ENCODE measurements around the gene KIF4A. TPM values are rescaled to one million over a fixed set of nuclear protein-coding genes. Genes with fewer than 3 reads are reported as not detected.
A peak's percentile ranks its signal among the peaks of the same experiment; 100 is the strongest.

KIF4A gene
- total RNA-seq, 1 experiment from 2014 or later = 18.2 TPM

DNA sequence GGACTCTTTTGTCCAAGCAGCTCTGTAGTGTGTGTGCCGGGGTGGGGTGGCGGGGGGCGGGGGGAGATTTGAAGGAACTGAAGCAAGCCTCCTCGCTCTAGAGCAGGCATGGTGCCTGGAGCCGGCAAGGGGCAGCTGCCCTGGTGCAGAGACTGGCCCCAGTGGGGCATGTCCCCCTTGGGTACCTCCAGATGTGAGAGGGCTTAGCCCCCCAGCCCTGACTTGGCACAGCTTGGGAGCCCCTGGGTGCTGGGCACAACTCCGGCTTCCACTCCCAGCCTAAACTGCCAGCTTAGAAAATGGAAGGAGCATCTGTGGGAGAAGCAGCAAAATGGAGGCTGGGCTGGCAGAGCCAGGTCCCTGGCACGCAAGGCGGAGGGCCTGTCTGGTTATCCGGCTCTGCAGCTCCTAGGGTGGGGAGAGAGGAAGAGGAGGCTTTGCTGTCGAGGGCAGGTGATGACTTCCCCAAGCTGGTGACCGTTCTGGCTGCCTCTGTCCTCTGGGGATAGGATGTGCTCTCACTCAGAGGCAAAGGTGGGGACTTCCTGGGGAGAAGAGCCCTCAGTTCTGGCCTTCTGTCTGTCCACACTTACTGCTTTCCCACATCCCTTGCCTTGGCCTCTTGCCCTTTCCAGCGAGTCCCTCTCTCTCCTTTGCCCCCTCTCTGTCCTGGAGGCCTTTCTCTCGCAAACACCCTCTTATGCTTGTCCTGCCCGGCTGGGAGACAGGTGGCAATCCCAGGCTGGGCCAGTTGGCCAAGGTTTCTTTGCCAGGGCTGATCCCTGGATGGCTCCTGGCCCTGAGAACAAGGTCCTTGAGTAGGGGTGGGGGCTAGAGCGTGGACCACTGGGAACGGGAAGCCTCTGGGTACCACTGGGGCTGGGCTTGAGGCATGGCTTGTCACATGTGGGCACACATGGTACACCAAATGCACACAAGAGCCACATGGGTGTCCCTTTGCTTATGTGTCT lies 156.8 kb downstream of the KIF4A start:
- no peak for DNase-seq (ENCODE audit: low read depth, low spot score)
- in situ Hi-C loops (cut with HindIII; ENCODE audit: low pct_unique_long_range_greater_than_20kb, low sequenced_read_pairs) = no loop called here

DNA sequence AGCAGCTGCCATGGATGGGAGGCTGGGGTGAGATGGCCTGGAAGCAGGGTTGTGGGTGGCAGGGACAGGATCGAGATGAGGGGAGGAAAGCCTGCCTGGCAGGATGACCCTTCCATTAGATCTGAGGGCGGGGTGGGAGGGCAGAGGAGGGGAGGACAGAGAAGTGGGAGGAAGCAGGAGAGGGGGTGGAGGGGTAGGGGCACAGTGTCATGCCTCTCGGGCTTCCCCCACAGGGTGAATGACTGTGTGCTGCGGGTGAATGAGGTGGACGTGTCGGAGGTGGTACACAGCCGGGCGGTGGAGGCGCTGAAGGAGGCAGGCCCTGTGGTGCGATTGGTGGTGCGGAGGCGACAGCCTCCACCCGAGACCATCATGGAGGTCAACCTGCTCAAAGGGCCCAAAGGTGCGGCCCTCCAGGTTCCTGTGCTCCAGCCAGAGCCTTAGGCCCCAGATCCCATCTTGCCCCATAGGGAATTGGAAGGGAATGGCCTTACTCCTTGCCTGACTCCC lies 159.6 kb downstream of the KIF4A start:
- in situ Hi-C loops (cut with HindIII; ENCODE audit: low pct_unique_long_range_greater_than_20kb, low sequenced_read_pairs) = no loop called here
- DNase-seq (ENCODE audit: low read depth, low spot score) = no peak

DNA sequence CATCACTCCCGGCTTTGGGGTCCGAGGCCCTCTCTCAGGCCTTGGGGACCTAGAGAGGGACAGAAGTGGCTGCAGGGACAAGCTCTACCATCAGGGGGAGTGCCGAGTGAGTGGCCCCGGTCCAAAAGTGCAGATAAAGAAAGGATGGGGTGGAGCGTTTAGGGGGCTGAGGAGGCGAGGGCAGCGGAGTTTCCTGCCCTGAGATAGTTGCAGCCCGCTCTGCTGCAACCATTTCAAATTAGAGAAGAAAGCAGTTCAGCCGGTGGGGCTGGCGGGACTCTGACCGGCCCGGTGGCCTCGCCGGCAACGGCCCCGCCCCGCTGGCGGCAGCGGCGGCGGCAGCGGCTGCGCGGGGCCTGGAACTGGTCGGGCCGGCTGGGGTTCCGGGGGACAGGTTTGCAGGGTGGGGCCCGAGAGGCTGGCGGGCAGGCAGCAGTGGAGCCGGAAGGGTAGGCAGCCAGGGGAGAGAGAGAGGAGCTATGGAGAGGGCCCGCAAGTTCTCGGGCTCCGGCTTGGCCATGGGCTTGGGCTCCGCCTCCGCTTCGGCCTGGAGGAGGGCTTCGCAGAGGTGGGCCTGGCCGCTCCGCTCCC lies 162.3 kb downstream of the KIF4A start:
- peak; percentile 40 for DNase-seq (ENCODE audit: low read depth, low spot score)
- in situ Hi-C loops (cut with HindIII; ENCODE audit: low pct_unique_long_range_greater_than_20kb, low sequenced_read_pairs) = no loop called here

DNA sequence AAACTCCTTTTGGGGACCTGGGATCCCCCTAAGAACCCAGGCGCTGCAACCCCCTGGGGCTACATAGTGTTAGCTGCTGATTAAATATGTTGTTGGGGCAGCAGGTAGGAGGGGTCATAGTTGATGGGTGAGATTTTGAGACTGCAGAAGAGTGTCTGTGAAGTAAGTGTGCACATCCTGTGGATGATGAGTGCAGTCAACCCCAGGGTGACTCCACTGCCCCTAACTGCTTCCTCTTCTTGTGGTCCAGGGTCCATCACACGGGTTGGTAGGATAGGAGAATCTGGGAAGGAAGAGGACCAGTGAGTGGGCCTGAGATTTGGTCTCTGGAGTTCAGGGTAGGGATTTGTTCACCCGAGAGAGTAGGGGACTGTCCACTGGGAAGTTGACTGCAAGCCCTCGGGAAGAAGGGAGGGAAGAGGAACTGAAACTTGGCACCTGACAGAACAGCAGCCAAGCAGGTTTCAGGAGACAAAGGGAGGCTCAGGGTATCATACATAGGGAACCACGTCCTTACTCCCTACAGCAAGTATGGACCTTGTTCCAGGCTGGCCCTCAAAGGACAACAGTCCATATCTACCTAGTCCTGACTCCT lies 163.2 kb downstream of the KIF4A start:
- DNase-seq (ENCODE audit: low read depth, low spot score) = no peak
- in situ Hi-C loops (cut with HindIII; ENCODE audit: low pct_unique_long_range_greater_than_20kb, low sequenced_read_pairs) = no loop called here

DNA sequence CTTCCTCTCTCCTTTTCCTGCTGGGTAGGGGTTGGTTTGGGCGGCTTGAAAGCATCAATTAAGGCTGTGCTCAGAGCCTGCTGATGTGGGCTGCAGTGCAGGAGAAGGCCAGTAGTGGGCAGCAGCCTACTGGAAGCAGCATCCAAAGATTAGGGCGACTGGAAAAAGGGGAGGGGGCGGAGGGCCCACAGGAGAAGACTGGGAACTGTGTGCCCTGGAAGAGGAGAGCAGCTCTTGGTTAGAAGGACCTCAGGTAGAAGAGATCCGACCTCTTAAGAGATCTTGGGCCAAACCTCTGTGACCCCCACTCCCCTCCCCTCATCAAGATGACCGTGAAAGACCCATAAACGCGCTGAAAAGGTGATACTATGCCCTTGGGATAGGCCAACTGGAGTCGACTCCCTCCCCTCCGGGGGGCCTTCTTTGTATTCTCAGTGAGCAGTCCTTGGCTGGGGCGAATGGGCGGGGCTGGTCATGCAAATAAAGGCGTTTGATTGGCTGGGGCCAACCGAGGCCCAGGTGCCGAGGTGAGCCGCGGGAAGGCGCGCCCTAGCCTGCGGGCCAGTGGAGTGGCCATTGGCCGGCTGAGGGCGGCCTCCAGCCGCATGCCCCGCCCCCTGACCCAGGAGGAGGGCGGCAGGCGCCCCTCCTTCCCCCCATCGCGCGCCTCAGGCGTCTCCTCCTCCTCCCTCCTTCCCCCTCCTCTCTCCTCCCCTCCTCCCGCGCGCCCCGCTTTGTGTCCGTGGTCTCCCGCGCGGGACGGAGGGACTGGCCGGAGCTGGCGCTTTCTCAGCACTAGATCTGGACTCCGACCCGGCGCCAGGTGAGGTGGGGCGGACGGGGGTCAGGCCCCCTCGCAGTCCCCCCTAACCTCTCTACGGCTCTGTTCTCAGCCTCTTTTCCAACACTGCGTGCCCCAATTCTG lies 164.8 kb downstream of the KIF4A start:
- peak; percentile 51 for DNase-seq (ENCODE audit: low read depth, low spot score)

DNA sequence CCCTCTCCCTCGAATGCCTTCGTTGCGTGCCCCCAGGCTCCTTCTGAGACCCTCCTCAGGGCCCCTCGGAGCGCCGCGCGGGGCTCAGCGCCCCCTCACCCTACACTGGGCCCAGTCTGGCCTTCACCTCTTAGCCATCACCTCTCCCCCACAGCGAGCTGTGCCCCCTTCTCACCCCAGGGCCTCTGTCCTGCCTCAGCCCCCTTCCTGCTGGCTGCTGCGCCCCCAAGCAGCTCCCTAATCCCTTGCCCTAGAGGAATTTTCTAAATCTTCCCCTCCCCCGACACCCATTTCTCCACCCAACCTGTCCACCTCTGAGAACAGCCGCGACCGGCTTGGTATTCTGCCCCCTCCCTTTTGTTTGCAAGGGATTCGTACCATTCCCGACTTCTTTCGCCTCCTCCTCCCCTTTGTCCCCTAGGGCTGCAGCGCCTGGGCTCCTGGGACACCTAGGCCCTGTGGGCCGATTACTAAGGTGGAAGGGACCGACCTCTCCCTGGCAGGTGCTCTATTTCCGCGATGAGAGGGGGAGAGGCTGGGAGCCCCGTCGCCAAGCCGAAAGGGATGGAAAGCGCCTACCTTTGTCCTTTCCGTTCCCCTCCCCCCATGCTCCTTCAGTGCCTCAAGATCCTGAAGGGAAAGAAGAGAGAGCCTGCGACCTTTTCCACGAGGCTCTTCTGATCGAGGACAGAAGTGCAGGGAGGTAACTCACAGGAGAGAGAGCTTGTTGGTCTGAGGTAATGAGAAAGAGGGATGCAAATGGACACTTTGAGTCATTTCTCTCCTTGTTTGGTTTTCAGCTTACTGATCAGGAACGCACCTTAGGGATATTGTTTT lies 165.7 kb downstream of the KIF4A start:
- in situ Hi-C loops (cut with HindIII; ENCODE audit: low pct_unique_long_range_greater_than_20kb, low sequenced_read_pairs) = no loop called here

More for the DNA sequence above, 164.8 kb downstream of the KIF4A start:
- in situ Hi-C loops (cut with HindIII; ENCODE audit: low pct_unique_long_range_greater_than_20kb, low sequenced_read_pairs) = no loop called here

DNA sequence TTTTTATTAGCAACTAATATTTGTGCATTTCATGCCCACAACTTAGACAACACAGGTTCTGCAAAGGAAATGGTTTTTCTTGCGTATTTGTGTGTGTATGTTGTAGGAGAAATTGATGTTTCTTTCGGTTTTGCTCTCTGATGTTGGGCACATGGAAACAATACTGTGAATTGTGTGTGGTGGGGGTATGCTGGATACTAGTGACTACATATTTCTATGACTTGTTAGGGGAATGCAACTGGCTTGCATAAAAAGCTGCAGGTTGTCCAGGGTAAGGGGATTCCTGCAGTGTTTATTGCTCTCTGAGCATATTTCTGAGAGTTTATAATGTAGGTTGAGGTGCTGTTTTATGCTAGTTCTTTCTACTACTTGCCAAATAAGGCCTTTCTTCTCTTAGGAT lies 166.4 kb downstream of the KIF4A start:
- DNase-seq (ENCODE audit: low read depth, low spot score) = no peak
- in situ Hi-C loops (cut with HindIII; ENCODE audit: low pct_unique_long_range_greater_than_20kb, low sequenced_read_pairs) = no loop called here

More for the DNA sequence above, 165.7 kb downstream of the KIF4A start:
- DNase-seq (ENCODE audit: low read depth, low spot score) = no peak

DNA sequence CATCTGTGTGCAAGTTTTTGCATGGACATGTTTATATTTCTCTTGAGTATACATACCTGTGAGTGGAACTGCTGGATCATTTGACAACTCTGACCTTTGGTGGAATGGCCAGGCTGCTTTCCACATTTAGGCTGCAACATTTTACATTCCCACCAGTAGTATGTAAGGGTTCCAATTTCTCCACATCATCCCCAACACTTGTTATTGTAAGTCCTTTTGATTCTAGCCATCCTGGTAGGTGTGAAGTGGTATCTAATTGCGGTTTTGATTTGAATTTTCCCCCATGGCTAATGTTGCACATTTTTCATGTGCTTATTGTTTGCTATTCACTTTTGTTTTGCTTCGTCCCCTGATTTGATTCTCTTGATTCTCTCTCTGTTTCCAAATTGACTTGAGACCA lies 171.1 kb downstream of the KIF4A start:
- in situ Hi-C loops (cut with HindIII; ENCODE audit: low pct_unique_long_range_greater_than_20kb, low sequenced_read_pairs) = no loop called here
- DNase-seq (ENCODE audit: low read depth, low spot score) = no peak

DNA sequence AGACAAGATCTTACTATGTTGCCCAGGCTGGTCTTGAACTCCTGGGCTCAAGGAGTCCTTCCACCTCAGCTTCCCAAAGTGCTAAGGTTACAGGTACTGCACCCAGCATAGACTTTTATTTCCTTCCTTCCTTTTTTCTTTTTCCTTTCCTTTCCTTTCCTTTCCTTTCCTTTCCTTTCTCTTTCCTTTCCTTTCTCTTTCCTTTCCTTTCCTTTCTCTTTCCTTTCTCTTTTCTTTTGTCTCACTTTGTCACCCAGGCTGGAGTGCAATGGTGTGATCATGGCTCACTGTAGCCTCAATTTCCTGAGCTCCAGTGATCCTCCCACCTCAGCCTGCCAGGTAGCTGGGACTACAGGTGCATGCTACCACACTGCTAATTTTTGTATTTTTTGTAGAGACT lies 174.1 kb downstream of the KIF4A start:
- in situ Hi-C loops (cut with HindIII; ENCODE audit: low pct_unique_long_range_greater_than_20kb, low sequenced_read_pairs) = no loop called here
- no peak for DNase-seq (ENCODE audit: low read depth, low spot score)

- in situ Hi-C loops (cut with HindIII; ENCODE audit: low pct_unique_long_range_greater_than_20kb, low sequenced_read_pairs) = no loop called here
- no peak for DNase-seq (ENCODE audit: low read depth, low spot score)
Observed at GRCh38 chrX:70466968-70467367, 177.1 kb downstream of the KIF4A start.

DNA sequence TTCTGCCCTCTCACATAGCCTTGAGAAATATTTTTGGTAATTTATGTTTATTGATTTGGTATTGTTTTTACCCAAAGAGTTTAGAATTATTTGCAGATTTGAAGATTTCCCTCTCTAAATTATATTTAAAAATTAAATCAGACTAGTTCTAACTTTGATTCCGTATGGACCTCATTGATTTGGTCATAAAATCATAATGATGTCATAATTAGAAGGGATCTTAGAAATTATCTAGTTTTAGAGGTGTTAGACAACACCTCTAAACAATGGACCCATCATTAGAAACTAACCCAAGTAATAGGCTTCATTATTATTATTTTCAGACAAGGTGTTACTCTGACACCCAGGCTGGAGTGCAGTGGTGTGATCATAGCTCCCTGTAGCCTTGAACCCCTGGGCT lies 178.8 kb downstream of the KIF4A start:
- no peak for DNase-seq (ENCODE audit: low read depth, low spot score)
- in situ Hi-C loops (cut with HindIII; ENCODE audit: low pct_unique_long_range_greater_than_20kb, low sequenced_read_pairs) = no loop called here

Small RNA genes lying within 50 kb of the gene (small RNA-seq; reads per million reads assigned to genes)
- 0 to 0.14 reads per million in 2 experiments for gene RNA5SP507
- gene RNU4-81P = 0 reads per million in 2 experiments
- 0 to 1.4 reads per million in 2 experiments for gene RNY4P23

Other genes with a start within 250 kb of the KIF4A start
- gene AWAT2, start 240.2 kb upstream of the KIF4A start, total RNA-seq (2014; rRNA removed; shearing (Covaris generic)) = not detected in 2 replicates
- not detected in 2 replicates for gene OTUD6A, start 227.6 kb upstream of the KIF4A start, total RNA-seq (2014; rRNA removed; shearing (Covaris generic))
- gene IGBP1, start 156.7 kb upstream of the KIF4A start, total RNA-seq (2014; rRNA removed; shearing (Covaris generic)) = 148 and 154 TPM in 2 replicates
- gene DGAT2L6, start 112.6 kb upstream of the KIF4A start, total RNA-seq (2014; rRNA removed; shearing (Covaris generic)) = 0.13 TPM in 1 of 2 replicates, not detected in the other
- gene AWAT1, start 55.4 kb upstream of the KIF4A start, total RNA-seq (2014; rRNA removed; shearing (Covaris generic)) = not detected in 2 replicates
- gene P2RY4, start 29.9 kb upstream of the KIF4A start, total RNA-seq (2014; rRNA removed; shearing (Covaris generic)) = not detected in 2 replicates
- gene ARR3, start 21.8 kb upstream of the KIF4A start, total RNA-seq (2014; rRNA removed; shearing (Covaris generic)) = not detected in 2 replicates
- not detected in 2 replicates for gene RAB41, start 7.9 kb upstream of the KIF4A start, total RNA-seq (2014; rRNA removed; shearing (Covaris generic))
- 110 and 111 TPM in 2 replicates for gene PDZD11, start 177 bp upstream of the KIF4A start, total RNA-seq (2014; rRNA removed; shearing (Covaris generic))
- not detected in 2 replicates for gene GDPD2, start 133.2 kb downstream of the KIF4A start, total RNA-seq (2014; rRNA removed; shearing (Covaris generic))
- gene DLG3, start 154.7 kb downstream of the KIF4A start, total RNA-seq (2014; rRNA removed; shearing (Covaris generic)) = 0.64 and 2.5 TPM in 2 replicates

Measured in SK-MEL-5 (cell line).